Measurements from ENCODE around the gene CDKN2A. TPM values are rescaled to one million over a fixed set of nuclear protein-coding genes. Genes with fewer than 3 reads are reported as not detected.
A peak's percentile ranks its signal among the peaks of the same experiment; 100 is the strongest.

The CDKN2A gene
- total RNA-seq, 3 donors from 2014 or later (not counting 1 experiment from before 2014, with no cell fraction given) = 3.5 to 7.7 (median 3.8) TPM

DNA sequence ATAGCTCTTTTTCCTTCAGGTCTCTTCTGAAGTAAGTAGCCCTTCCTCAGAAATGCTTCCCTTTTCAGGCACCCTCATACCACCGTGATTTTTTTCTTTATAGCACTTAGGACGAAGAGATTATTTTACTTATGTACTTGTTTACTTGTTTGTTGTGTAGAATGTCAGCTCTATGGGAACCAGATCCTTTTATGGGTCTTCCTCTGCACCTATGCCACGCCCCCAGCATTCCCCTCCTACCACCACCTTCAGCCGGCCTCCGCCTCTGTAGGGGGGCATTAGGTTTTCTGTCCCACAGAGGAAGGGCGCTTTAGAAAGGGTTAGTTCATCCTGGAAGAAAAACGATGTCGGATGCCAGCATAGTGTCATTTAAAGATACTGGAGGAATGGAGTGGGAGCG, 2.2 kb upstream of the CDKN2A start:
- no peak overlapping the region for H3K27ac ChIP-seq (ENCODE audit: low read length)
- peak overlapping the region; percentile 100 for H3K4me3 Mint-ChIP-seq
- no peaks in the 10 kb centered on the region for H3K36me3 ChIP-seq (ENCODE audit: control insufficient read depth, insufficient read depth, low read length)
- H3K4me1 Mint-ChIP-seq = peaks cover 8 to 30% of the 10 kb centered on the region in 2 donors
- no peak for ATAC-seq
- H3K27me3 ChIP-seq (ENCODE audit: control insufficient read depth, insufficient read depth, low read length) = peaks cover 6% of the 10 kb centered on the region
- H3K27ac Mint-ChIP-seq = peak overlapping the region; percentile 91 to 95
- no peaks in the 10 kb centered on the region for H3K9me3 Mint-ChIP-seq
- TF ChIP-seq, protein P1, sequence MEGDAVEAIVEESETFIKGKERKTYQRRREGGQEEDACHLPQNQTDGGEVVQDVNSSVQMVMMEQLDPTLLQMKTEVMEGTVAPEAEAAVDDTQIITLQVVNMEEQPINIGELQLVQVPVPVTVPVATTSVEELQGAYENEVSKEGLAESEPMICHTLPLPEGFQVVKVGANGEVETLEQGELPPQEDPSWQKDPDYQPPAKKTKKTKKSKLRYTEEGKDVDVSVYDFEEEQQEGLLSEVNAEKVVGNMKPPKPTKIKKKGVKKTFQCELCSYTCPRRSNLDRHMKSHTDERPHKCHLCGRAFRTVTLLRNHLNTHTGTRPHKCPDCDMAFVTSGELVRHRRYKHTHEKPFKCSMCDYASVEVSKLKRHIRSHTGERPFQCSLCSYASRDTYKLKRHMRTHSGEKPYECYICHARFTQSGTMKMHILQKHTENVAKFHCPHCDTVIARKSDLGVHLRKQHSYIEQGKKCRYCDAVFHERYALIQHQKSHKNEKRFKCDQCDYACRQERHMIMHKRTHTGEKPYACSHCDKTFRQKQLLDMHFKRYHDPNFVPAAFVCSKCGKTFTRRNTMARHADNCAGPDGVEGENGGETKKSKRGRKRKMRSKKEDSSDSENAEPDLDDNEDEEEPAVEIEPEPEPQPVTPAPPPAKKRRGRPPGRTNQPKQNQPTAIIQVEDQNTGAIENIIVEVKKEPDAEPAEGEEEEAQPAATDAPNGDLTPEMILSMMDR (IDR thresholded peaks at IDR 0.05) = no peak
- no peaks in the 10 kb centered on the region for H3K9me3 ChIP-seq (ENCODE audit: control insufficient read depth, insufficient read depth, low read length)
- peaks cover 8 to 21% of the 10 kb centered on the region in 2 donors for H3K27me3 Mint-ChIP-seq (ENCODE audit: low read depth in 2 of 2)
- intact Hi-C loops (cut with micrococcal nuclease) = no loop called here
- no peaks in the 10 kb centered on the region for H3K36me3 Mint-ChIP-seq
- WGBS (ENCODE audit: insufficient coverage) = 44% methylated on average over 5 of the region's 9 CpGs
- H3K4me3 ChIP-seq (ENCODE audit: low read length) = no peak overlapping the region
- no peak for DNase-seq
- H3K4me1 ChIP-seq (ENCODE audit: control insufficient read depth, insufficient read depth, low read length) = peaks cover 14% of the 10 kb centered on the region

DNA sequence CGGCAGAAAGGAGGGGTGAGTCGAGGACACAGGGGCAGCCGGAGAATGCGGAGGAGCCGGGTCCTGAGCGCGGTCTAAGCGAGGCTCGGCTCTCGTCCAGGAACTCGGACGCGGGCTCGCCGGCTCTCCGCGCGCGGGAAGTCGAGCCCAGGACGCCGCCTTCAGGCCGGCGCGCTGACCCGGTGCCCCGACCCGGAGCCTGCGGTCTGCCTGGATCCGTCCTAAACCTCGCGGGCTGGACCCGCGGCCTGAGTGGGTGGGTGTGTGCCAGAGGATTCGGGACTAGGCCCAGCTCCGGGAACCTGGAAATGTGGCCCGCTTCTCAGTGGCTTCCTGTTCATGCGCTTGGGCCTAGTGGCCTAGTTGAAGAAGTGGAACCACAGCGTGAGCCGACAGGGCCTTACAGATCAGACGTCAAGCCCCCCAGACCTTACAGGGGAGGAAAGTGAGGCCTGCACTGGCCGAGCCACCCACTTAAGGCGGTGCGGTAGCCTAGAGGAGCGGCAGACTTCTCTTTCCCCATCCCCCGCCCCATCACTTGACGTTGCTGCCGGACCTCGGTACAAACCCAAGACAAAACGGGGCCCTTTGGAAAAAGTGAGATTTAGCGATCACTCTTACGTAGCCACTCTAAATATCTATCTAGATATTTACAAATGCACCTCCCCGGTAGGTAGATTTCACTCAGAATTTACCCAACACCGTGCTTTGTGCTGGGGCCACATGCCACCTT, 1.6 kb upstream of the CDKN2A start:
- Histone ChIP-seq H3K36me3 (ENCODE audit: control insufficient read depth, insufficient read depth, low read length) (no peaks in the 10 kb centered on the region), H3K4me1 (ENCODE audit: control insufficient read depth, insufficient read depth, low read length) (peaks cover 14% of the 10 kb centered on the region), H3K4me3 (ENCODE audit: low read length) (peak overlapping the region; percentile 63), H3K9me3 (ENCODE audit: control insufficient read depth, insufficient read depth, low read length) (no peaks in the 10 kb centered on the region), H3K27me3 (ENCODE audit: control insufficient read depth, insufficient read depth, low read length) (peaks cover 3% of the 10 kb centered on the region), H3K27ac (ENCODE audit: low read length) (peak overlapping the region; percentile 74)
- 12% methylated on average over 54 of the region's 54 CpGs for WGBS (ENCODE audit: insufficient coverage)
- ATAC-seq (peak; percentile 23 to 31 (median 25)), DNase-seq (peak; percentile 39 to 44)
- Mint-ChIP-seq H3K4me3 (peak overlapping the region; percentile 100), H3K4me1 (peaks cover 8 to 30% of the 10 kb centered on the region in 2 donors), H3K36me3 (no peaks in the 10 kb centered on the region), H3K27me3 (ENCODE audit: low read depth in 2 of 2) (peaks cover 5 to 15% of the 10 kb centered on the region in 2 donors), H3K9me3 (no peaks in the 10 kb centered on the region), H3K27ac (peak overlapping the region; percentile 91 to 95)
- TF ChIP-seq, protein P1 (IDR thresholded peaks at IDR 0.05) = peak; percentile 15
- intact Hi-C loops (cut with micrococcal nuclease) = no loop called here

DNA sequence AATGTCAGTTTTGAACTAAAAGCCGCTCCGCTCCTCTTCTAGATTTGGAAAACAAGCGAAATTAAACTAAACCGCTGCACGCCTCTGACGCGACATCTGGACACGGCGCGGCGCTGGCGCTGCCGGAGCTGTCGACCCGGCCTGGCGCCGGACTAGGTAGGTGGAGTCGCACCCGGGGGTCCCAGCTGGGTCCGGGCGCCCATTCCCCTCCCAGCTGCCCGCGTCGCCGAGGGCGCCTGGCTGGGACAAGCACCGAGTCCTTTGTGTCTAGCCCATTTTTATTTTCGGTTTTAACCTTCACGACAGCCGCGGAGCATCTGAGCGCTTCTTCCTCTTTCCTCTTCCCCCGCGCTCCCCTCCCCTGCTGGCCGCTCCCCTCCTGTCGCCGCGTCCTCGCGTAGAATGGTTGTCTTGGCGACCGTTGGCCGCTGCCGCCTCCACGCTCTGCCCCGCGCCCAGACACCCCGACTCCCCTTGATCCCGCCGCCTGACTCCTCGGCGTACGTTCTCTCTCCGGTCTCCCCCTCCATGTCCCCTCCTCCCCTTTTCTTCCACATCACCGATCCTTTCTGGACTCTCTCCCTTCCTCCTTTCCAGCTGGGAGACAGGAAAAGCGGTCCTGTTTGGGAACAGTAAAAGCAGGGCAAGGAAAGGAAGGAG, 944 bp upstream of the CDKN2A start:
- no peaks in the 10 kb centered on the region for H3K9me3 Mint-ChIP-seq

More for the DNA sequence above, 944 bp upstream of the CDKN2A start:
- Histone ChIP-seq H3K36me3 (ENCODE audit: control insufficient read depth, insufficient read depth, low read length) (no peaks in the 10 kb centered on the region), H3K4me3 (ENCODE audit: low read length) (peak overlapping the region; percentile 63), H3K9me3 (ENCODE audit: control insufficient read depth, insufficient read depth, low read length) (no peaks in the 10 kb centered on the region), H3K4me1 (ENCODE audit: control insufficient read depth, insufficient read depth, low read length) (peaks cover 14% of the 10 kb centered on the region), H3K27me3 (ENCODE audit: control insufficient read depth, insufficient read depth, low read length) (peaks cover 6% of the 10 kb centered on the region), H3K27ac (ENCODE audit: low read length) (peak overlapping the region; percentile 74)
- Mint-ChIP-seq H3K27me3 (ENCODE audit: low read depth in 2 of 2) (peaks cover 4 to 15% of the 10 kb centered on the region in 2 donors), H3K36me3 (no peaks in the 10 kb centered on the region), H3K4me1 (peaks cover 15 to 34% of the 10 kb centered on the region in 2 donors), H3K27ac (peak overlapping the region; percentile 91 to 95), H3K4me3 (peak overlapping the region; percentile 100)
- intact Hi-C loops (cut with micrococcal nuclease) = no loop called here
- WGBS (ENCODE audit: insufficient coverage) = under 1% methylated on average over 55 of the region's 56 CpGs
- peak; percentile 78 to 91 (median 82) for ATAC-seq
- TF ChIP-seq, protein P1 (IDR thresholded peaks at IDR 0.05) = no peak
- DNase-seq = peak; percentile 67 to 90
